Gastroesophageal sphincter (tissue), 3 donors: Measurements from ENCODE around the gene ZBTB42.

ENCODE experiments used
- POLR2A ChIP-seq, 2 donors: fragments of 450-650 bp; IDR thresholded peaks; one replicate each; pipeline ENCODE4 v1.6.1; 2017; ENCODE audit warnings: antibody characterized with exemption in 2 of 2, mild to moderate bottlenecking in 2 of 2, moderate library complexity in 1 of 2
- POLR2AphosphoS5 ChIP-seq: sonication (generic); formaldehyde crosslinking; IDR thresholded peaks from one replicate; pipeline ENCODE4 v1.6.1; 2017; ENCODE audit warnings: antibody characterized with exemption
- TF ChIP-seq, protein P1 (sequence below), 4 experiments: fragments of 200-600 bp in 2 of 4; fragments of 450-650 bp in 2 of 4; sonication (generic) in 1 of 4; IDR thresholded peaks; one replicate each; pipeline ENCODE4 v1.5.1; 2017 to 2019; ENCODE audit warnings: antibody characterized with exemption in 4 of 4, mild to moderate bottlenecking in 2 of 4, moderate library complexity in 2 of 4

DNA sequence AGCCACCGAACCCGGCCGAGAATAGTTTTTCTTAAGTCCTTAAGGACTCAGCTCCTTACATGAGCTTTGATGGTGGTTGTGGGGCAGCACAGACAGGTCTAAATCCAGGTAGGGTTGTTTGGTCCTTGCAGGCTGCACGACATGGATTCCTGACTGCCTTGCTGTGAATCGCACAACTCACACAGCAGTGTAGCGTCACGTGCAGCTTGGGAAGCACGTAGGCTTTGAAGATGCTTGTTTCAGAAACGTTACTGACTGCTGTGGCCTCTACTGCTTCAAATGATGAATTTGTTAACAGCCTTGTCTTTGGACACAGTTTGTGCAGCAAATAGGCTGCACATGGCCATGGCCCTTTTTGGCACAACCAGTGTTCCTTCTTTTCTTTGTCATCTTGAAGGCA, 29.9 kb downstream of the ZBTB42 start:
- no peak for TF ChIP-seq POLR2AphosphoS5
- TF ChIP-seq, protein P1, sequence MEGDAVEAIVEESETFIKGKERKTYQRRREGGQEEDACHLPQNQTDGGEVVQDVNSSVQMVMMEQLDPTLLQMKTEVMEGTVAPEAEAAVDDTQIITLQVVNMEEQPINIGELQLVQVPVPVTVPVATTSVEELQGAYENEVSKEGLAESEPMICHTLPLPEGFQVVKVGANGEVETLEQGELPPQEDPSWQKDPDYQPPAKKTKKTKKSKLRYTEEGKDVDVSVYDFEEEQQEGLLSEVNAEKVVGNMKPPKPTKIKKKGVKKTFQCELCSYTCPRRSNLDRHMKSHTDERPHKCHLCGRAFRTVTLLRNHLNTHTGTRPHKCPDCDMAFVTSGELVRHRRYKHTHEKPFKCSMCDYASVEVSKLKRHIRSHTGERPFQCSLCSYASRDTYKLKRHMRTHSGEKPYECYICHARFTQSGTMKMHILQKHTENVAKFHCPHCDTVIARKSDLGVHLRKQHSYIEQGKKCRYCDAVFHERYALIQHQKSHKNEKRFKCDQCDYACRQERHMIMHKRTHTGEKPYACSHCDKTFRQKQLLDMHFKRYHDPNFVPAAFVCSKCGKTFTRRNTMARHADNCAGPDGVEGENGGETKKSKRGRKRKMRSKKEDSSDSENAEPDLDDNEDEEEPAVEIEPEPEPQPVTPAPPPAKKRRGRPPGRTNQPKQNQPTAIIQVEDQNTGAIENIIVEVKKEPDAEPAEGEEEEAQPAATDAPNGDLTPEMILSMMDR (IDR thresholded peaks at IDR 0.05) = no peak
- TF ChIP-seq POLR2A (IDR thresholded peaks at IDR 0.05) = no peak
